Effector memory CD4-positive, alpha-beta T cell (primary cell): Measurements from ENCODE around the gene KRT7.
A peak's percentile ranks its signal among the peaks of the same experiment; 100 is the strongest.

Experiments
- DNase-seq, 3 donors: peaks; one replicate each; pipeline ENCODE4 v3.0.0-alpha.2; 2020
- H3K27ac ChIP-seq: 2 replicates; pipeline ENCODE4 v1.7.0; 2013; ENCODE audit warnings: mild to moderate bottlenecking, low read length, moderate library complexity; ENCODE audit not compliant: insufficient read depth, poor library complexity, severe bottlenecking
- H3K27me3 ChIP-seq: replicated peaks from 2 replicates; pipeline ENCODE4 v1.7.0; 2013; ENCODE audit warnings: mild to moderate bottlenecking, low read length; ENCODE audit not compliant: insufficient read depth, control insufficient read depth, poor library complexity, severe bottlenecking
- H3K36me3 ChIP-seq: 2 replicates; pipeline ENCODE4 v1.7.0; 2013; ENCODE audit warnings: mild to moderate bottlenecking, low read length, moderate library complexity; ENCODE audit not compliant: control insufficient read depth, insufficient read depth
- H3K4me1 ChIP-seq: 2 replicates; pipeline ENCODE4 v1.7.0; 2013; ENCODE audit warnings: low read length, mild to moderate bottlenecking; ENCODE audit not compliant: control insufficient read depth, insufficient read depth, poor library complexity, severe bottlenecking
- H3K4me3 ChIP-seq: 2 replicates; pipeline ENCODE4 v1.7.0; 2013; ENCODE audit warnings: low read length, low read depth, mild to moderate bottlenecking; ENCODE audit not compliant: insufficient read depth, poor library complexity, severe bottlenecking
- H3K9me3 ChIP-seq: 2 replicates; pipeline ENCODE4 v1.7.0; 2013; ENCODE audit warnings: mild to moderate bottlenecking, low read length, moderate library complexity; ENCODE audit not compliant: control insufficient read depth

The KRT7 gene

DNA sequence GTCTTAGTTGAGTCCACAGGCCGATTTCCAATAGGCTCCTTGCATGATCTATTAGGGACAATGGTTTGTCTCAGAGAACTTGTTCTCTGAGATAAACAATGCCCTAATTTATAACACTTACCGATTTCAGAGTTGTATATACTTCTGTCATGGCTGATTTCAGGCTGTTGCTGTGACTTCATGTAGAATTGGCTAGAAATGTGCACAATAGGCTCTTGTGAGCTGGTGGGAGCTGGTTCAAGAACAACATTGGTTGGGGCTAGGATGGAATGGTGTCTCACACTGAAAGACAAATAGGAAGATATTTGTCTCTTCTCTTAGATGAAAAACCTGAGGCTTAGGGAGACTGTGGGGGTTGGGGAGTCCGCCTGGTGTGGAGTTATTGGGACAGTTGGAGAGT lies 34.7 kb downstream of the KRT7 start:
- Histone ChIP-seq H3K27ac (no peak overlapping the region), H3K36me3 (no peaks in the 10 kb centered on the region), H3K4me1 (no peaks in the 10 kb centered on the region), H3K4me3 (no peak overlapping the region), H3K27me3 (no peaks in the 10 kb centered on the region), H3K9me3 (no peaks in the 10 kb centered on the region)
- no peak for DNase-seq

DNA sequence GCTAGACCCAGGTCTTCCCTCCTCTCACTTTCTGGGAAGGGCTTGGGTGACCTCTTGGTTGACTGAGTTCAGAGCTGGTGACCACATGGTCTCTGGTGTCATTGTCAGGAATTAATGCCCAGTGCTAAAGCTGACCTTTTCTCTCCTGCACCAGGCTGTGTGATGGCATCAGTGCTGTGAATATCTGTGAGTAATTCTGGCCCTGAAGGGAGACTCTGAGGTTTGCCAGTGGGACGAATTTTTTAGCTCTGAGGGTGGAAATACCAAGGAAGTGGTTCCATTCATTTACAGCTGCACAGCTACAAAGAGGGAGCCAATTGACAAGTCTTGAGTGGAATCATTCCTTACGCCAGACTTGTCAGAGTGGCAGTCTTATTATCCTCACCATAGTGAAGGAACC lies 35.2 kb downstream of the KRT7 start:
- H3K27me3 ChIP-seq = no peaks in the 10 kb centered on the region
- DNase-seq = no peak
- no peak overlapping the region for H3K4me3 ChIP-seq
- no peak overlapping the region for H3K27ac ChIP-seq
- no peaks in the 10 kb centered on the region for H3K9me3 ChIP-seq
- H3K4me1 ChIP-seq = no peaks in the 10 kb centered on the region
- no peaks in the 10 kb centered on the region for H3K36me3 ChIP-seq

DNA sequence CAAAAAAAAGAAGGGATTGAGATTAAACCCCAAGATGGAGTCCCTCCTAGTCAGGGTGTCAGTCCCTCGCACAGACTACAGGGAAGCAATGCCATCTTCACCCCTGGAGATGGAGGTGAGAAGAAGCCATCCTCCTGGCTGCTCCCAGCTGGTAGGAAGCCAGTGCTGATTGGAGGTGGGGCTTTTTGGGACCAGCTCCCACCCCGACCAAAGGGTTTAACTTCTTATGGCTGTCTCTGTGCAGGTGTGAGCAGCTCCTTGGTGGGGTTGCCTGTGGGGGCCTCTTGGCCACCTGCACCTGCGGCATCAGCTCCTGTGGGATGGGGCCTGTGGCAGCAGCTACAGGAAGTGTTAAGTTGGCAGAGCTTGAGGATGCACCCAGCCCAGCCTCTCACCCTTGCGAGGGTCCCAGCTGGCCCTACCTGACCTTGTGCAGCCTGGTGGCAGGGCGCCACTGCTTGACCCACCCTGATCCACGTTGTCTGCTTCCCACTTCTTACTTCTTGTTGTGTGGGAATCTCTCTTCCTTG lies 37.6 kb downstream of the KRT7 start:
- Histone ChIP-seq H3K27me3 (no peaks in the 10 kb centered on the region), H3K4me1 (no peaks in the 10 kb centered on the region), H3K4me3 (no peak overlapping the region), H3K27ac (no peak overlapping the region), H3K9me3 (no peaks in the 10 kb centered on the region), H3K36me3 (no peaks in the 10 kb centered on the region)
- DNase-seq = no peak

DNA sequence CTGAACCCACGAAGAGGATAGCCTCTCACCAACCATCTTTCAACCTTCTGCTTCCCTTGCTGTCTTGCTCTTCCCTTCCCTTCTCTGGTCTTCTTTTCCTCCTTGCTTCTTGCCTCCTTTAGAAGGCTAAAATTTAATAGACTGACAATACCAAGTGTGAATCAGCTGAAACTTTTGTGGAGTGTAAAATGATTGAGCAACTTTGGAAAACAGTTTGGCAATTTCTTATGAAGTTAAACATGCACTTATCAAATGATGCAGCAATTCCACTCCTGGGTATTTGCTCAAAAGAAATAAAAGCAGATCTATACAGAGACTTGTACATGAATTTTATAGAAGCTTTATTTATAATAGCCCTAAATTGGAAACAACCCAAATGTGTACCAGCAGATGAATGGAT lies 38.1 kb downstream of the KRT7 start:
- H3K36me3 ChIP-seq = no peaks in the 10 kb centered on the region
- no peaks in the 10 kb centered on the region for H3K4me1 ChIP-seq
- H3K4me3 ChIP-seq = no peak overlapping the region
- no peaks in the 10 kb centered on the region for H3K27me3 ChIP-seq
- DNase-seq = no peak
- no peaks in the 10 kb centered on the region for H3K9me3 ChIP-seq
- no peak overlapping the region for H3K27ac ChIP-seq

DNA sequence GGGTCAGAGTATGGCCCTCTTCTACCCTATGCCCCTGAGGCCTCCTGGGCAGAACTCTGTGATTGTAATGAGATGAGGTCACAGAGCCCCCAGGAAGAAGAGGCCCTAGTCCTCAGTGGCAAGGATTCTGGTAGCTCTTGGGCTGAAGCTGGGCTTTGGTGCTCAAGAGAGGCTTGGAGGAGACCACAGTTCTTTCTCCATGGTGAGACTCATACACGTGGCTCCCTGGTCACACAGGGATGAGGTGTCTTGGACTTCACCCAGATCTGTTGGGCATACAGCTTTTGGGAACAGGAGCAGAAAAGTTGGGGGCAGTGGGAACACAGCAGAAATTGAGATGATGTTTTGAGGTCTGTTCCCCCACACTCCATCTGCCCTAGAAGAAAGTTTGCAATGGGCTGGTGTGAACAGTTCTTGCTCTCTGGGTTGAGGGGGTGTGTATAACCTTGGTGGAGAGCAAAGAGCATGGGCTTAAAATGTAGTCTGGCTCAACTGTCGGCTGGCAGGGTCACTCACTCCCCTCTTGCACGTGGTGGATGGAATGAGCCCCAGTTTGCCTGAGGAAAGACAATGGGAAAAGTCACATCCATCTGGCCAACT lies 41.6 kb downstream of the KRT7 start, which contains the start of gene KRT86:
Gene KRT86, plus strand, starts transcription at position 125 of the 600 bp plus-strand sequence. CDS start 27,272 bp downstream, outside the sequence.
- H3K9me3 ChIP-seq = no peaks in the 10 kb centered on the region
- H3K27me3 ChIP-seq = no peaks in the 10 kb centered on the region
- H3K4me1 ChIP-seq = peaks cover 3% of the 10 kb centered on the region
- no peak within 1 kb of the TSS for H3K4me3 ChIP-seq
- no peaks in the 10 kb centered on the region for H3K36me3 ChIP-seq
- no peak within 1 kb of the TSS for H3K27ac ChIP-seq
- no peak for DNase-seq

DNA sequence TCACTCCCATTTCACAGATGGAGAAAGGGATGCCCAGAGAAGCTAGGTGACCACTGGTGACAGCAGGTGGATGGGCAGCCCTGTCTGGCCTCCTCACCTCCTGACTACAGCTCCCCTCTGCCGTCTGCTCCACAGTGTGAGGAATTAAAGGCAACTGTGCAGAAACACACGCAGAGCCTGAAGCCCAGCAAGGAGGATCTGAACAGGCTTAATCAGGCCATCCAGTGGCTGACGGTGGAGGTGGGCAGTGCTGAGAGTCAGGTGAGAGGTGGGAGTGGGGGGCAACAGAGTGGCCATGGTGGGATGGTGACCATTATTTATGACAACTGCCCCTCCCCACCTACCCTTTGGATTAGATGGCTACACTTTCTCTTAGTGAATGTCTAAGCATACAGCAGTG lies 42.6 kb downstream of the KRT7 start:
- H3K9me3 ChIP-seq = no peaks in the 10 kb centered on the region
- no peaks in the 10 kb centered on the region for H3K36me3 ChIP-seq
- no peaks in the 10 kb centered on the region for H3K27me3 ChIP-seq
- no peak overlapping the region for H3K4me3 ChIP-seq
- no peak for DNase-seq
- peaks cover 3% of the 10 kb centered on the region for H3K4me1 ChIP-seq
- H3K27ac ChIP-seq = no peak overlapping the region

DNA sequence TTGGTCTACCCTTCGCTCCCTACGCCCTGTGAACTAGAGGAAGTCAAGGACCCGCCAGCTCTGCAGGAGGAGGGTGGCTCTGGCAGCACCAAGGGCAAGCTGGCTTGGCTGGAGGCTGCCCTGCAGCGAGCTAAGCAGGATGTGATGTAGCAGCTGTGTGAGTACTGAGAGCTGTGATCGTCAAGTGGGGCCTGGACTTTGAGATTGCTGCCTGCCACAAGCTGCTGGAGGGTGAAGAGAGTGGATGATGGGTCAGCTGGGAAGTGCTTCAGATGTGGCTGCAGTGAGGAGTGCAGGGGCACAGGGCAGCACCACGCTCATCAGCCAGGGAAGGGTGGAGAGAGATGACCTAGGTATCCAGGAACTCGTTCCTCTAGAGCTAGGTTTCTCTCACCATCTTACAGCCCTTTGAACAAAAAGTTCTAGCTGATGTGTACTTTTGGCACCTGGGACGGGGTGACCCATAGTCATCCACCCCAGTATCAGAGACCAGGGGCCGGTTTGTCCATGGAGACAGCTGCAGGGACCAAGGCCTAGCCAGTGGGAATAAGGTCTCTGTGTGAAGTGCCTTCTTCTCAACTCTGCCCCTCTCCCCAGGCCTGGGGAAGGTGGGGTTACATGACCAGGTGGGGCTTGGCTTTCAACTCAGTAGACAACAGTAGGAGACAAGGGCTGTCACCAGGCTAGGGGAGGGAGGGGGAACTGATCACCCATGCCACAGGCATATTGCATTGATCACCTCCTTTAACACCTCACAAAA lies 44.6 kb downstream of the KRT7 start:
- Histone ChIP-seq H3K9me3 (no peaks in the 10 kb centered on the region), H3K36me3 (no peaks in the 10 kb centered on the region), H3K27me3 (no peaks in the 10 kb centered on the region), H3K4me1 (peaks cover 3% of the 10 kb centered on the region), H3K4me3 (no peak overlapping the region), H3K27ac (no peak overlapping the region)
- no peak for DNase-seq

DNA sequence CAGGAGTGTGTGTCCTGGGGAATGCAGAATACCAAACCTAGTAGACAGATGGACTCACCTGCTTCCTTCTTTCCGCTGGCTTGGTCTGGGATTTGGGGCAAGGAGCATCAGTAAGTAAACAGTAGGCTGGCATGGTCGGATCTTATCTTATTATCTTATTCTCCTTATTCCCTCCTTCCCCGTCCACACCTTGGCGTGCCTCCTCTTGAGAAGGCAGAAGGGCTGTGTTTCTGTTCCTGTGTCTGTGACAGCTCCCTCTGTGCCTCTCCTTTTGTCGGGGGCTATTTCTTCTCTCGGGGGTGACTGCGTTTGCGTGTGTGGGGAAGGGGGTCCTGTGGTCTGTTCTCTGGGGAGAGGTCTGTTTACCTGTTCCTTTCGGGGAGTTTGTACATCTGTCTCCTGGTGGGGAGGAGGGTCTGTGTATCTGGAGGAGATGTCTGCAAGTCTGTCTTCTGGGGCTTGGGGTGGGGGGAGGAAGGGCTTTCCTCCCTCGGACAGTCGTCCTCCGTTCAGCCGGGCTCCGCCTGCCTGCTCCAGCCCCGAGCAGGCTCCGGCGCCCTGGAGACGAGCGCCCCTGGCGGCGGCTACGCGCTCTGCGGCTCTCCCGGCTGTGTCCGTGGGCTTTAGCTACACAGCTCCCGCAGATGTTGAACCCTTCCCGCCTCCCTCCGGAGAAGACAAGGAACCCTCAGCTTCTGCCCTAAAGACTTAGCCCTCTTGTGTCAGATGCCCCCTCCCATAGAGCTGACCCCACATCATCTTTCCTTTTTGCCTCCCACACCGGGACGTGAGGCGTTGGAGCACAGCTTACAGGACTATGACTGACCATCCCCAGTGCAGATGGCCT lies 45.8 kb downstream of the KRT7 start:
- no peaks in the 10 kb centered on the region for H3K36me3 ChIP-seq
- H3K4me1 ChIP-seq = peaks cover 3% of the 10 kb centered on the region
- no peaks in the 10 kb centered on the region for H3K9me3 ChIP-seq
- no peaks in the 10 kb centered on the region for H3K27me3 ChIP-seq
- H3K4me3 ChIP-seq = no peak overlapping the region
- peak; percentile 20 to 42 (median 22) for DNase-seq
- no peak overlapping the region for H3K27ac ChIP-seq

DNA sequence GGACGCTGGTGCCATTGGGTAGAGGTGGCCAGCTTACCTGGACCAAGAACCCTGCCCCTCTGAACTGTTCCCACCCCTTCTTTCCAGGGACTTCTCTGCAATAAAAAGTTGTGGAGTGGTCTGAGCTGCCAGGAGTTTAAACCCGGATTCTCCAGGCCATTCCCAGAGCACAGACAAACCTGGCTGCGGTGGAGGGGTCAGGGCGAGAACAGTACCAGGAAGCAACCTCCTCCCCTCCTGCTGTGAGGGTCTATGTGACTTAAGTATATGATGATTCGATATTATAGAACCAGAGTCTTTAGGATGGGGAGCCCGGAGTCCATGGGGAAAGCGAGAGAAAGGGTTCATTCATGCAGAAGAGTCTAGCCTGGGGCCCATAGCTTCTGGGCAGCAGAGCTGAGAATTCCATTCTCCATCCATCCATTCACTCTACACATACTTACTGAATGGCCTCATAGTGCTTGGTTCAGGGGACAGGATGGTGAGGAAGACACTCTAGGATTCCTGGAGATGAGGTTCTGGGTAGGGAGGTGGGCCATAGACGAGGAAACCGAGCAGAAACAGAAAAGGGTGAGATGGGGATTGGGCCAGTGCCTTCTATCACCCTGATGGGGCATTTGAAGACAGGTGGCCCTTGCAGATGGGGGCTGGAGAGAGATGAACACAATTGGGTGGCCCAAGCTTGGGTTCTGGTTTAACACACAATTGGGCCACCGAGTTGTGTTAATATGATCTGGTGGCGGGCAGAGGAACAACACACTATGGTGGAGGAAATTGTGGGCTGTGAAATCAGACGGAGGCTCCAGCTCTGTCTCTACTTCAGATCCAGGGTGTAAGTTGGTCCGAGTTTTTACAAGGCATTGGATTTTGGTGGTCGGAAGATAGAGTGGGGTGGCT lies 46.6 kb downstream of the KRT7 start:
- Histone ChIP-seq H3K27ac (no peak overlapping the region), H3K27me3 (no peaks in the 10 kb centered on the region)
- DNase-seq = no peak

More for the DNA sequence above, 46.6 kb downstream of the KRT7 start:
- Histone ChIP-seq H3K9me3 (no peaks in the 10 kb centered on the region), H3K4me1 (peaks cover 3% of the 10 kb centered on the region), H3K36me3 (no peaks in the 10 kb centered on the region), H3K4me3 (no peak overlapping the region)
